Right ventricle myocardium superior (tissue), 1 donor: ENCODE results near the gene PPP2R2D. TPM values are rescaled to one million over a fixed set of nuclear protein-coding genes. Genes with fewer than 3 reads are reported as not detected.
A peak's percentile ranks its signal among the peaks of the same experiment; 100 is the strongest.

Experiments used
- ATAC-seq: fragments of 200-7000 bp; cut with Tn5 transposase; one replicate; pipeline ENCODE4 v1.9.1; 2020; ENCODE audit warnings: mild to moderate bottlenecking; ENCODE audit not compliant: poor library complexity
- DNase-seq: peaks from one replicate; pipeline ENCODE4 v3.0.0-alpha.2; 2020
- intact Hi-C: fragments of 100-400 bp; cut with DNase I; formaldehyde crosslinking; loops from one replicate; pipeline ENCODE4 v1.11.2; 2022
- total RNA-seq: library from RNA; stranded (reverse); fragmentation: NEBNext Ultra II Directional; extraction: Animal tissue kit (Norgen Biotek cat#: 25700); gene quantifications from one replicate; pipeline ENCODE4 v1.2.1, GENCODE V29; 2021
- donor health status: DM: no; HTN: yes; CAD: no; lungs with severe emphysema.

The PPP2R2D gene
- total RNA-seq, 1 donor from 2014 or later = 33.9 TPM

DNA sequence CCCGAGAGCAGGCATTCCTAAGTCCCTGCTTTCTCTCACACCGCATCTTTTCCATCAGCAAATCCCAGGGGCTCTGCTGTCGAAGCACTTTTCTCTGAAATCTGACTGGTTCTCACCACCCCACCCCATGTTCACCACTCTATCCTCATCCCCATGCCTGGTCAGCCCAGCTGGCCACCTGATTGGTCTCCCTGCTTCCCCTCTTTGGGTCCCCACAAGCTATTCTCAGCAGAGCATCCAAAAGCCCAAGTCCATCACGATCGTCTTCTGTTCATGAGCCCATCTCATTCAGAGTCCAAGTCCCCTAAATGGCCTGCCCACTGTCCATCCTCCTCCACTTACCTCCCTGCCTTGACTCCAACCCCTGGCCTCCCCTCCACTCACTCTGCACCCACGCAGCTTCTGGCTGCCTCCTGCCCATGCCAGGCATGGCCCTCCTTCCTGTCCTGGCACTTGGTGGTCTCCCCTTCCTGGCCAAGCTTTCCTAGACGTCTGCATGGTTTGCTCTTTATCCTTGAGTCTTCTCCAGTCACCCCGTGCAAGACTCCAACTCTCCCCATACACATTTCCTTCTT is 1.6 kb upstream of the PPP2R2D start:
- intact Hi-C loops = no loop called here
- no peak for DNase-seq
- ATAC-seq = no peak

- intact Hi-C loops = loop anchor here (5.0 kb wide), 1 partner anchor 82 kb away; the partner anchor contains the start of gene BNIP3
- DNase-seq = no peak
- ATAC-seq = no peak
Measured at GRCh38 chr10:131899695-131900349, 986 bp upstream of the PPP2R2D start.

DNA sequence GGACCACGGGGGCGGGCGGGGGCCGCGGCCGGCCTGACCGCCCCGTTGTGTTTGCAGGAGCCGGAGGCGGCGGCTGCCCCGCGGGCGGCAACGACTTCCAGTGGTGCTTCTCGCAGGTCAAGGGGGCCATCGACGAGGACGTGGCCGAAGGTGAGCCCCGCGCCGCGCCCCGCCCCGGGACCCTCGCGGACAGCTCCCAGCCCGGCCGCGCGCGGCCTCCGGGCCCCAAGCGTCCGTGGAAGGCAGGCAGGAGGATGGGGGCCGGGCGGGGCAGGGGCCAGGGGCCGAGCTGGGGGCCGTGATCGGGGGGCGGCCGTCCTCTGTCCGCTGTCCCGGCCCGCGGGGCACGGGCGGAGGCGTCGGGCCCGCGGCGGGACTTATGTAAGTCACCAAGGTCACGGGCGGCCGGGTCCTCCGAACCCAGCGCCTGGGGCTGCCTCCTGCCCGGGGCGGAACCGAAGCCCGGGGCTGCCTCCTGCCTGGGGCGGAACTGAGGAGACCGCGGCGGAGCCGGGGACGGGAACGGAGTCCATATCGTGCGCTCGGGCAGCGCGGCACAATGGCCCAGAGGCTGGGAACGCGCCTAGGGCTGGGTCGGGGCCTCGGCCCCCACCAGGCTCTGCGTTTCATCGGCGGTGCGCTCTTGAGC is 497 bp downstream of the PPP2R2D start:
- ATAC-seq (peak; percentile 30), DNase-seq (peak; percentile 80)
- intact Hi-C loops = loop anchor here (5.0 kb wide), 1 partner anchor 81 kb away; the partner anchor contains the start of gene BNIP3

- DNase-seq (no peak), ATAC-seq (no peak)
- intact Hi-C loops = loop anchor here (5.0 kb wide), 1 partner anchor 80 kb away; the partner anchor contains the start of gene BNIP3
Measured at GRCh38 chr10:131902211-131902610, 1.4 kb downstream of the PPP2R2D start.

DNA sequence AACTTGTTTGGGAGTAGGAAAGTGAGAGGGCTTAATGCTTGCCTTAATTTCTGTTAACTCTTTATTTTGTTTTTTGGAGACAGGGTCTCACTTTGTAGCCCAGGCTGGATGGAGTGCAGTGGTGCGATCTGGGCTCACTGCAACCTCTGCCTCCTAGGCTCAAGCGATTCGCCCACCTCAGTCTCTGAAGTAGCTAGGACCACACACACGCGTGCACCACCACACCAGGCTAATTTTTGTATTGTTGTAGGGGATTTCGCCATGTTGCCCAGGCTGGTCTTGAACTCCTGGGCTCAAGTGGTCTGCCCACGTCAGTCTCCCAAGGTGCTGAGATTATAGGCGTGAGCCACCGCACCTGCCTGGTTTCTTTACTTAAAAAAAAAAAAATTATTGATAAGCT is 1.9 kb downstream of the PPP2R2D start:
- DNase-seq (no peak), ATAC-seq (no peak)

GRCh38 chr10:131905267-131905571 is 4.4 kb downstream of the PPP2R2D start:
- ATAC-seq = no peak
- DNase-seq = no peak
- intact Hi-C loops = no loop called here

More for the DNA sequence above, 1.9 kb downstream of the PPP2R2D start:
- intact Hi-C loops = loop anchor here (5.0 kb wide), 1 partner anchor 80 kb away; the partner anchor contains the start of gene BNIP3

GRCh38 chr10:131905603-131906268 is 4.9 kb downstream of the PPP2R2D start:
- DNase-seq = no peak
- intact Hi-C loops = no loop called here
- no peak for ATAC-seq

GRCh38 chr10:131906269-131906639 is 5.4 kb downstream of the PPP2R2D start:
- intact Hi-C loops = no loop called here

DNA sequence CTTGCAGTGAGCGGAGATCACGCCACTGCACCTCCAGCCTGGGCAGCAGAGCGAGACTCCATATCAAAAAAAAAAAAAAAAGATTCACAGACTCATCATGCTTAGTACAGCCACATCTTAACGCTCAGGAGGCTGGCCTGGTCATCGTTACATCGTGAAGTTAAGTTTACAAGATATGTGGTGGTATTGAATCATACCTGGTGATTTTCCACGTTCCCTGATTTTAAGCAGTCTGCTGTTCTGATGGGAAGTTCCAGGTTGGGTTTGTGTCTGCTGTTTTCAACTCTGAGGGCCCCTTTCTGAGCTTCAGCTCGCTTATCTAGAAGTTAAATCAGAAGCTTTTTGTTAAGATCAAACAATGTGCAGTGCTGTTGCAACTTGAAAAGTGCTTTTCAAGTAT is 6.9 kb downstream of the PPP2R2D start:
- DNase-seq = no peak
- no peak for ATAC-seq
- intact Hi-C loops = no loop called here

More at GRCh38 chr10:131906269-131906639, 5.4 kb downstream of the PPP2R2D start:
- no peak for DNase-seq
- no peak for ATAC-seq

DNA sequence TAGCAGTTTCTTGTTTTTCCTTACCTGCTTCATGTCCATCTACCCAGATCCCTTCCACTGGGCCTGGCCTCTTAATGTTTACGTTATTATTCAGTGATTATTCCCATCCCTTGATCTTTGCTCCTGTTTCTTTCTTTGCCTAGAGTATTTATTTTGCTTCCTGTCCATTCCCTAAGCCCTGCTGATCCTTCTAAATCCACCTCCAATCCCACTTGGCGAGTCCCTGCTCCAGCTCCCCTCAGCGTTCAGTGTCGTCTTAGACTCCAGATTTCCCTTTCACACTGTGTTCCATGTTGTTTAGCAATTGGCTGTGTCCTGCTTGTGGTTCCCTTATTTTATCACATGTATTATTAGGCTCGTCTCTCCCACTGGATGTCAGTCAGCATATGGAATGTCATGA is 7.3 kb downstream of the PPP2R2D start:
- ATAC-seq (no peak), DNase-seq (no peak)
- intact Hi-C loops = no loop called here

- no peak for DNase-seq
- intact Hi-C loops = no loop called here
- peak; percentile 26 for ATAC-seq
Measured at GRCh38 chr10:131909014-131909808, 8.4 kb downstream of the PPP2R2D start.

GRCh38 chr10:131909929-131910328 is 9.1 kb downstream of the PPP2R2D start:
- intact Hi-C loops = no loop called here
- no peak for ATAC-seq

GRCh38 chr10:131910663-131911314 is 10.0 kb downstream of the PPP2R2D start:
- DNase-seq (no peak), ATAC-seq (no peak)
- intact Hi-C loops = no loop called here

More at GRCh38 chr10:131909929-131910328, 9.1 kb downstream of the PPP2R2D start:
- no peak for DNase-seq

GRCh38 chr10:131911451-131911850 is 10.6 kb downstream of the PPP2R2D start:
- ATAC-seq = no peak
- no peak for DNase-seq
- intact Hi-C loops = no loop called here

DNA sequence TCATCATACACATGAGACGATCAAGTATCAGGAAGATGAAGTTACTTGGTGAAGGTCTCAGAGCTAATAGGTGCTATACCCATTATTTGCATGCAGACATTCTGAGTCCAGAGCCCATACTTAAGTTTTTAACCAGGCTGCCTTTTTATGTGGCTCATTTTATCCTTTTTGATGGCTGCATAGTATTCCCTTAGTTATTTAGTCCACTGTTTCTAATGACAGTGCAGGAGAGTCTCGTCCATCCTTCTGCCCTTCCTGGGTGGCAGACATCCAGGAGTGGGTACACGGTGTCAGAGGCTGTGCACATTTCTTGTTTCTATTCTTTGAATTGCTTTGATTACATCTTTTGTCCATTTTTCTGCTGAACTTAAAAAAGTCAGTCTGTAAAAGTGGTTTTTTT is 11.8 kb downstream of the PPP2R2D start:
- no peak for DNase-seq
- intact Hi-C loops = no loop called here
- ATAC-seq = no peak

DNA sequence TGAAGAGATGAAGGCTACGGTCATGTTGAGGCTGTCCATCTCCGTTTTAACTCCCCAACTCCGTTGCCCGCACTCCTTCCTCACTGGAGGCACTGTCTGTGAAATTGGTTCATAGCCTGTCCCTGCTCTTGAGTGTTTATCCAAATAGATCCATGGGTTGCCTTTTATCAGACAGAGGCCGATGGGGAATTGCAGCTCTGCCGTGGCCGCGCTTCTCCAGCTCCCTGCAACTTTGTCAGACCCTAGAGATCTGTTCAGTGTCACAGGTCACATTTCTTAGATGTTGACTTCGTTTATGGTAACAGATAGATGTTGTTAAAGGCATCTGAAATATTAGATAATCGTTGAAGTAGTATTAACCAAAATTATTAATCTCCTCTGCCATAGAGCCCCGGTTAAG is 14.7 kb downstream of the PPP2R2D start:
- no peak for ATAC-seq
- DNase-seq = no peak

GRCh38 chr10:131915990-131916766 is 15.4 kb downstream of the PPP2R2D start:
- intact Hi-C loops = no loop called here

More for the DNA sequence above, 14.7 kb downstream of the PPP2R2D start:
- intact Hi-C loops = no loop called here

More at GRCh38 chr10:131915990-131916766, 15.4 kb downstream of the PPP2R2D start:
- ATAC-seq = no peak
- no peak for DNase-seq
